ENCODE data around the gene ITGAE. TPM values are rescaled to one million over a fixed set of nuclear protein-coding genes. Genes with fewer than 3 reads are reported as not detected.

The ITGAE gene
- total RNA-seq, 2 donors from 2014 or later, result 62.1 to 86.3 TPM

DNA sequence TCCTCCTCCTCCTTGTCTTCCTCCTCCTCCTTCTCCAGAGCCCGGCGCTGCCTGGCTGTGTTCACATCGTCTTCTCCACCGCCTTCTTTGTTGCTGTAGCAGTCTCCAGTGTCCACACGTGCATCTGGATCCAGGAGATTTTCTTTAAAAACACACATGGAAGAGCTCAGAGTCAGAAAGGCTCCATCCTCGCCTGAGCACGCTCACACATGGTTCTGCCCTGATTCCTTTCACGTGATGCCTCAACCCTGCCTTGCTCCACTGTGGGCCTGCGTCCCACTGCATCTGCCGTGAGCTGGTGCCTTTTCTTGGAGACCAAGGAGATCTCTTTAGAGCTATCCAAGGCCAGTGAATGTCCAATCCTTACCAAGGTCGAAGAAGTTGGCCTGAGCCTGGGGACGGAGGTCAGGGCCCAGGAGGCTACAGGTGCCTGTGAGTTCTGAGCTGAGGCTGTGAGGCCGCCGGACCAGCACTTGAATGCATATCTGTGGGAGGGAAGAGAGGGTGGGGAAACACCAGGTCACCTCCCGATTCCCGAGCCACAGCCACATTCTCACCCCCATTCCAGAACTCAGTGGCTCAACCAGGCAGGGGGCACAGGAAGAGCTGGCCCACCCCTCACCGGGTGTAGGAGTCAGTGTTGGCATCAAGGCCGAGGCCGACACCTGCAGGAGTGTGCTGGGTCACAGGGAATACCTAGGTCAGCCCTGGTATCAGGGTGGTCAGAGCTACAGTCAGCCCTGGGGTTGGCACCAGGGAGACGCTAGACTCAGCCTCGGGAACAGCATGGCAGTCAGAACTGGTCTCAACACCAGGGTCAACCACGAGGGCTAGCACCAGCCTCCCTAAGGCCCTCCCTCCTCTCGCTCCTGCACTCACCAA is 39.7 kb downstream of the ITGAE start:
- peaks cover 7 to 9% of the 10 kb centered on the region in 2 donors for H3K9me3 Mint-ChIP-seq
- H3K4me3 Mint-ChIP-seq, result no peak overlapping the region
- peaks cover 18% of the 10 kb centered on the region for H3K27me3 Mint-ChIP-seq (ENCODE audit: low read depth)
- DNase-seq, result no peak
- peaks cover 42% of the 10 kb centered on the region for H3K4me1 Mint-ChIP-seq (ENCODE audit: low read depth)
- peaks cover 12% of the 10 kb centered on the region in 2 donors for H3K36me3 Mint-ChIP-seq (ENCODE audit: insufficient read depth in 2 of 2)
- peak overlapping the region; percentile 69 for H3K27ac Mint-ChIP-seq
- ATAC-seq (replicated peaks in 1 of 2), result no peak

DNA sequence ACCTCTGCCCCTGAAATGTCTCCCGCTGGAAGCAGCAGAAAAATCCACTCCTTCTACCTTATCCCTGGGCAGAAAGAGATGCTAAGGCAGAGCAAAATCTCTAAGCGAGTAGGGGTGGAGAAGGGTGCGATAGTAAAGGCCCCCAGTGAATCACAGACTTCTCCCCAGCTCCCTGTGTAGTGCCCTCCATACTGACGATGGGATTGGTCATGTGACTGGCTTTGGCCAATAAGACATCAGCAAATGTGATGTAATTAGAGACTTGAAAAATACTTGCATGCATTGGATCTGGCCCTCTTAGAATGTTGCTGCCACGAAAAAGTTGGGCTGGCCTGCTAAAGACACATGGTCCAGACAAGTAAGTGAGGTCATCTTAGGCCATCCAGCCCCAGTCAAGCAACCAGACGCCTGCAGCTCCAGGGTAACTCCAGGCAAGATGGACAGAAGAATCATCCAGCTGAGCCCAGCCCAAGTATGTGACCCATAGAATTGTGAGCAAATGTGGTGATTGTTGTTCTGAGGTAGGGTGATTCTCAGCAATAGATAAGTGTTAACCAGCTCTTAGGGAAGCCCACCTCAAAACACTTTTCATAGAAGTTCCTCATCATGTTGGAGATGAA is 41.3 kb downstream of the ITGAE start:
- ATAC-seq (replicated peaks in 1 of 2) (no peak), DNase-seq (no peak)
- Mint-ChIP-seq H3K27me3 (ENCODE audit: low read depth) (peaks cover 18% of the 10 kb centered on the region), H3K4me3 (no peak overlapping the region), H3K9me3 (peaks cover 7 to 9% of the 10 kb centered on the region in 2 donors), H3K27ac (no peak overlapping the region), H3K4me1 (ENCODE audit: low read depth) (peaks cover 30% of the 10 kb centered on the region), H3K36me3 (ENCODE audit: insufficient read depth in 2 of 2) (peaks cover 11 to 12% of the 10 kb centered on the region in 2 donors)

DNA sequence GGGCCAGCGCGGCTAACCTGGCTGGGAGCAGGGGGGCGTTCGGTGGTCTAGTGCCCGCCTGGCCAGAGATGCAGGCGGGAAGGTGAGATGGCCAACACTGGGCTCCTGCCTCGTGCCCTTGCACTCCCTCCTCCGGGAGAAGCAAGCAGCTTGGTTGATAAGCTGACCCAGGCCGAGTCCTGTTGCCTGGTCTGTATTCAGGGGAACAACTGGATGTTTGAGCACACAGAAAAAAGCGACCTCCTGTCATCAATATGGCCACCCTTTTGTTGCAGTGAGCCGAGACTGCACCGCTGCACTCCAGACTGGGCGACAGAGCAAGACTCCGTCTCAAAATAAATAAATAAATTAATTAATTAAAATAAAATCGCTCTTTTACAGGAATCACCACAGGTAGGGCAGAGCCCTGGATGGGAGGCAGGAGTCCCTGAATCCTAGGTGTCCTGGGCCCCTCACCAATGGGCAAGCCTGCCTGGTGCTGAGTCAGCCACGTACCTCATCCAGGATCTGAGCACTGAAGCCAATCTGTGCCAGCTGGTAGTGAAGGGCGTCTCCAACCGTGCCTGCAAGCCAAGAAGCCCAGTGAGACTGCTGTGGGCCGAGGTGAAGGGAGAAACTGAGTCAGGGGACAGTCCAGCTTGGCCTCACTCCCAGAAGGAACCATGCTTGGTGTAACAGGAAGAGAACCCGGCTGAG is 45.5 kb downstream of the ITGAE start:
- H3K27ac Mint-ChIP-seq, result no peak overlapping the region
- no peak for DNase-seq
- peaks cover 13% of the 10 kb centered on the region for H3K4me1 Mint-ChIP-seq (ENCODE audit: low read depth)
- peaks cover 6 to 7% of the 10 kb centered on the region in 2 donors for H3K9me3 Mint-ChIP-seq
- peak overlapping the region; percentile 64 for H3K4me3 Mint-ChIP-seq
- peaks cover 7% of the 10 kb centered on the region for H3K27me3 Mint-ChIP-seq (ENCODE audit: low read depth)
- H3K36me3 Mint-ChIP-seq (ENCODE audit: insufficient read depth in 2 of 2), result peaks cover 7 to 8% of the 10 kb centered on the region in 2 donors
- ATAC-seq (replicated peaks in 1 of 2), result no peak

GRCh38 chr17:3754458-3755334 is 46.3 kb downstream of the ITGAE start:
- ATAC-seq (replicated peaks in 1 of 2), result peak; percentile 83 to 91
- Mint-ChIP-seq H3K4me3 (peak overlapping the region; percentile 46 to 64), H3K4me1 (ENCODE audit: low read depth) (peaks cover 19% of the 10 kb centered on the region), H3K36me3 (ENCODE audit: insufficient read depth in 2 of 2) (peaks cover 2 to 3% of the 10 kb centered on the region in 2 donors), H3K9me3 (peaks cover 2% of the 10 kb centered on the region in 2 donors), H3K27me3 (ENCODE audit: low read depth) (peaks cover 2% of the 10 kb centered on the region), H3K27ac (no peak overlapping the region)
- peak; percentile 70 to 79 for DNase-seq

DNA sequence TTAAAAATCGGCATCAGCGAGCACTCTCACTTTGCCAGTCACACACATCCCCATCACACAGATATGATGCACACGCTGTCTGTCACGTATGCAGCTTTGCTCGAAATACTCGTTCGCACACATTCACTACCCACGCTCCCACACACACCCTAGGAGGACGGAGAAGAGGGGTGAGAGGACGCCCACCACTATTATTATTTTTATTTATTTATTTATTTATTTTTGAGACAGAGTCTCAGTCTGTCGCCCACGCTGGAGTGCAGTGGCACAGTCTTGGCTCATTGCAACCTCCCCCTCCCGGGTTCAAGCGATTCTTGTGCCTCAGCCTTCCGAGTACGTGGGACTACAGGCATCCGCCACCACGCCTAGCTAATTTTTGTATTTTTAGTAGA is 46.9 kb downstream of the ITGAE start:
- Mint-ChIP-seq H3K4me1 (ENCODE audit: low read depth) (peaks cover 23% of the 10 kb centered on the region), H3K27ac (no peak overlapping the region), H3K36me3 (ENCODE audit: insufficient read depth in 2 of 2) (no peaks in the 10 kb centered on the region), H3K9me3 (no peaks in the 10 kb centered on the region), H3K4me3 (no peak overlapping the region), H3K27me3 (ENCODE audit: low read depth) (no peaks in the 10 kb centered on the region)
- DNase-seq (no peak), ATAC-seq (replicated peaks in 1 of 2) (no peak)

DNA sequence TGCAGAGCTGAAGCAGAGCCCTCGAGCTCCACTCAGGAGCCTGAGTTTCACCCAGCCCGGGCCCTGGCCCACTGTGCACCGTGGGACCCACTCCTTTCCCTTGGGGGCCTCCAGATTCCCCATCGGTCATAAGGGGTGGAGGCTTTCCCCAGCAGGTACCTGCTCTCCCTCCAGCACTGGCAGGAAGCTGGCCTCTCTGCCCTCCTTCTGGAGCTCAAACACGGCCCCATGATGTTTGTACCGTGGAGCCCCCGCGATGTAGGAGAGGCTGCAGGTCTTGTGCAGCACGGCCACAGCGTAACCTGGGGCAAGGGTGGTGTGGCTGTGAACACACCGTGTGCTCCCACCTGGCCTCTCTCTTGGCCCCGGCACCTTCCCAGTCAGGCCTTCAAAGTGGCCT is 47.4 kb downstream of the ITGAE start:
- peaks cover 27% of the 10 kb centered on the region for H3K4me1 Mint-ChIP-seq (ENCODE audit: low read depth)
- no peak overlapping the region for H3K27ac Mint-ChIP-seq
- H3K9me3 Mint-ChIP-seq, result no peaks in the 10 kb centered on the region
- no peaks in the 10 kb centered on the region for H3K36me3 Mint-ChIP-seq (ENCODE audit: insufficient read depth in 2 of 2)
- no peak overlapping the region for H3K4me3 Mint-ChIP-seq
- H3K27me3 Mint-ChIP-seq (ENCODE audit: low read depth), result peaks cover 4% of the 10 kb centered on the region
- no peak for DNase-seq
- ATAC-seq (replicated peaks in 1 of 2), result no peak

- peaks cover 30% of the 10 kb centered on the region for H3K4me1 Mint-ChIP-seq (ENCODE audit: low read depth)
- H3K4me3 Mint-ChIP-seq, result no peak overlapping the region
- peaks cover 7% of the 10 kb centered on the region for H3K27me3 Mint-ChIP-seq (ENCODE audit: low read depth)
- ATAC-seq (replicated peaks in 1 of 2) (no peak), DNase-seq (no peak)
- H3K9me3 Mint-ChIP-seq, result no peaks in the 10 kb centered on the region
- H3K36me3 Mint-ChIP-seq (ENCODE audit: insufficient read depth in 2 of 2), result no peaks in the 10 kb centered on the region
- no peak overlapping the region for H3K27ac Mint-ChIP-seq
Observed at GRCh38 chr17:3751836-3752235, 49.2 kb downstream of the ITGAE start.

GRCh38 chr17:3750926-3751325 is 50.1 kb downstream of the ITGAE start:
- peak; percentile 55 to 64 for ATAC-seq (replicated peaks in 1 of 2)
- peak; percentile 38 to 49 for DNase-seq
- Mint-ChIP-seq H3K9me3 (no peaks in the 10 kb centered on the region), H3K27me3 (ENCODE audit: low read depth) (peaks cover 7% of the 10 kb centered on the region), H3K4me3 (peak overlapping the region; percentile 30 to 65), H3K4me1 (ENCODE audit: low read depth) (peaks cover 30% of the 10 kb centered on the region), H3K27ac (no peak overlapping the region), H3K36me3 (ENCODE audit: insufficient read depth in 2 of 2) (no peaks in the 10 kb centered on the region)

- Mint-ChIP-seq H3K27me3 (ENCODE audit: low read depth) (peaks cover 7% of the 10 kb centered on the region), H3K36me3 (ENCODE audit: insufficient read depth in 2 of 2) (no peaks in the 10 kb centered on the region), H3K4me3 (no peak overlapping the region), H3K27ac (no peak overlapping the region), H3K4me1 (ENCODE audit: low read depth) (peaks cover 27% of the 10 kb centered on the region), H3K9me3 (no peaks in the 10 kb centered on the region)
- ATAC-seq (replicated peaks in 1 of 2) (no peak), DNase-seq (no peak)
Observed at GRCh38 chr17:3750296-3750695, 50.7 kb downstream of the ITGAE start.

DNA sequence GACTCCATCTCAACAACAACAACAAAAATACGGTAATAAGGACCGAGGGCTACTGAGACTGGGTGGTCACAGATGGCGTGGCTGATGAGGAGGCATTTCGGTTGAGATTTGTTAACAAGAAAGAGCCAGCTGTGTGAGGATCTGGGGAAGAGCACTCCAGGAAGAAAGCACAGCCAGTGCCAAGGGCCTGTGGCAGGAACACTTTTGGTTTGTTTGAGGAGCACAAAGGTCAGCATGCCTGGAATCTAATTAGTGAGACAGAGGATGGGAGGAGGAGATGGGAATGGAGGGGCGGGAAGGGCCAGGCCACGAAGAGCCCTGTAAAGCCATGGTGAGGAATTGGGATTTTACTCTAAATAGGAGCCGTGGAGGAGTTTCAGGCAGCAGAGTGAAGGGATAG is 52.4 kb downstream of the ITGAE start:
- Mint-ChIP-seq H3K4me1 (ENCODE audit: low read depth) (peaks cover 27% of the 10 kb centered on the region), H3K36me3 (ENCODE audit: insufficient read depth in 2 of 2) (no peaks in the 10 kb centered on the region), H3K9me3 (no peaks in the 10 kb centered on the region), H3K27ac (no peak overlapping the region), H3K27me3 (ENCODE audit: low read depth) (peaks cover 7% of the 10 kb centered on the region), H3K4me3 (no peak overlapping the region)
- ATAC-seq (replicated peaks in 1 of 2) (no peak), DNase-seq (no peak)

DNA sequence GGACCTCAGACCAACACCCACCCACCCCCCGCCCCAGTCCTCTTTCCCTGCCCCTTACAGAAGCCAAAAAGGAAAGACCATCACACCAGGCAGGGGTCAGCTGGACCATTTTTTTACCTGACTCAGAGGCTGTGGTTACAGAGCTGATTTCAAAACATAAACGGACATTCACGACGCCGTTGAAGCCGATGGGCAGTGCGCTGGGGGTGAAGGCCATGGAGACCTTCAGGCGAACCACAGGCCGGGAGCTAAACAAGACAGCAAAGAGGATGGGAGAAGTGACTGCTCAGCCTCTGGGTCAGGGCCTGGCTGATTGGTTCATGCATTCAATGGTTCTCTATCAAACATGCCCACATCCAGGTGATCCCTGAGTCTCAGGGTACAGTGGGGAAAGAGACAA is 53.2 kb downstream of the ITGAE start:
- peaks cover 7% of the 10 kb centered on the region for H3K27me3 Mint-ChIP-seq (ENCODE audit: low read depth)
- H3K4me1 Mint-ChIP-seq (ENCODE audit: low read depth), result peaks cover 27% of the 10 kb centered on the region
- no peaks in the 10 kb centered on the region for H3K9me3 Mint-ChIP-seq
- no peak overlapping the region for H3K27ac Mint-ChIP-seq
- H3K36me3 Mint-ChIP-seq (ENCODE audit: insufficient read depth in 2 of 2), result no peaks in the 10 kb centered on the region
- H3K4me3 Mint-ChIP-seq, result no peak overlapping the region
- DNase-seq (no peak), ATAC-seq (replicated peaks in 1 of 2) (no peak)

- DNase-seq (no peak), ATAC-seq (replicated peaks in 1 of 2) (no peak)
- Mint-ChIP-seq H3K4me1 (ENCODE audit: low read depth) (peaks cover 22% of the 10 kb centered on the region), H3K4me3 (no peak overlapping the region), H3K9me3 (no peaks in the 10 kb centered on the region), H3K27ac (no peak overlapping the region), H3K36me3 (ENCODE audit: insufficient read depth in 2 of 2) (no peaks in the 10 kb centered on the region), H3K27me3 (ENCODE audit: low read depth) (peaks cover 7% of the 10 kb centered on the region)
Observed at GRCh38 chr17:3745071-3745470, 55.9 kb downstream of the ITGAE start.
